Smooth muscle cell of the umbilical artery (primary cell): ENCODE results near the gene HAP1. TPM values are rescaled to one million over a fixed set of nuclear protein-coding genes. Genes with fewer than 3 reads are reported as not detected.

Experiments
- total RNA-seq: library from RNA; depleted of rRNA; stranded (reverse); fragments of >200 nt; gene quantifications from 2 replicates; pipeline ENCODE4 v1.2.3, GENCODE V29; 2014

Gene HAP1
- total RNA-seq: 0.18 TPM in 1 of 2 replicates, not detected in the other

DNA sequence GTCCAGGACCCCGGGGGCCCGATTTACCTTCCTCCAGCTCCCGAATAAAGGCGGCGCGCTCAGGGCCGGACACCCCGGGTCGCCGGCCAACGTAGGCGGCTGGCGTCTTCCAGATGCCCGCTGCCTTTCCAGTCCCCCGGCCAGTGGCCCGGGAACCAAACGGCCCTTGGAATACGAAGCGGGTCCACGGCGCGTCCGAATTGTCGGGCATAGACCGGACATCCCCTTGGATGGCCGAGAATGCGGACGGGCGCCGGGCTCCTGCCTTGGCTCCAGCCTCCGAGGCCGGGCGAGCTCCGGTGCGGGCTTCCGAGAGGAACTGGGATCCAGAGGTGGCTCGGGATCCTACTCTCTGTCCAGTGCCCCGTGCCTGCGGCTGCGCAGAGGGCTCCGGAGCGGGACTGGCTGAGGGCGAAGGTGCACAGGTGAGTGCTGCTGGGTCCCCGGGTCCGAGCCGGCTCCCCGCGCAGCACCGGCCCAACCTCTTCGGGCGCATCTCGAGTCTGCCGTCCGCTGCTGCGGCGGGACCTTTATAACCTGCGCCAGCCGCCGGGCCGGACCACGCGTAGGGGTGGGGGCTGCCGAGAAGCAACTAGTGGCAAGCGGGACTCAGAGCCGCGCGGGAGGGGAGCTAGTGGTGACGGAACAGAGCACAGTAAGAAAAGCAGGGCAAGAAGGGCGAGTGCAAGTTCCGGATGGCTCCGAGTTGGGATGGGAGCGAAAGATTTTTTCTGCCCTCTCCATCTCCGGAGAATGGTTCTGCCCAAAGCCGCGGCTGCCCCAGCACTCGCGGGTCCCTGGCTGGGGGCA, at the start of gene HAP1:
Gene HAP1 (minus strand): TSS at position 505 of the 810 bp plus-strand sequence. CDS start 9 bp downstream, at position 496.

DNA sequence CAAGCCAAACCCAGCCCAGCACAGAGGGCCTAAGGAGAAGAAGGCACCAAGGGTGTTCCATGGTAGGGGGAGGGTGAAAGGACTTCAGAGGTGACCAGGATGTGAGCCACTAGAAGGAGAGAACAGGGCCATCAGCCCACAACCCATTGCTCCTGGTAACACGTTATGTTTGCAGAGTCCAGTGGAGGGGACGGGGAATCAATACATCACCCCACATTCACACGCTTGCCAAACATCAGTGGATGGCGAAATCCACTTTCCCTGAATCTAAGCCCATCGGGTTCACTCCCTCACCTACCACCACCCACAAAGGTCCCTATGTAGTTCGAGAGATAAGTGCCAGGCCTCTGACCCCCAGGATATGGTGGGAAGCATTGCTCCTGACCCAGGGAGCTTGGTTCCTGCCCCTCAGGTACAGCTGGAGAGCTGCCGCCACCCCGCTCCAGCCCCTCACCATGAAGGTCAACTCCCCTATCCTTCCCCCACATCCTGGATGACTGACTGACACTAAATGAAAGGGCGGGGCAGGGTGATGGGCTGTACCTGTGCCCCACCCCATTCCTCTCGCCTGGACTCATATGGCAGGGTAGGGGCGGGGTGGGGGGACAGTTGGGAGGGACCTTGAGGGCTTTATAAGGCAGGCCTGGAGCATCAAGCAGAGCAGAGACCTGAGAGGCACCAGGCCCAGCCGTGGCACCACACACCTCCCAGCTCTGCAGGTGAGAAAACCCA, 22.6 kb downstream of the HAP1 start, which contains the start of gene GAST:
Gene GAST (plus strand): TSS at position 663 of the 732 bp plus-strand sequence. CDS start 3,106 bp downstream, outside the sequence.

GRCh38 chr17:41688641-41689496, 45.6 kb downstream of the HAP1 start, which contains the start of gene EIF1:
TSS of gene EIF1 (plus strand) at chr17:41688885. CDS start at chr17:41689039, 154 bp downstream.

Other genes with a start within 250 kb of the HAP1 start
- gene KRT36, start 244.7 kb downstream of the HAP1 start, total RNA-seq: not detected in 2 replicates
- 0.30 and 0.46 TPM in 2 replicates for gene KRT13, start 229.0 kb downstream of the HAP1 start, total RNA-seq
- 1.8 and 8.6 TPM in 2 replicates for gene KRT15, start 215.8 kb downstream of the HAP1 start, total RNA-seq
- 82.3 and 279 TPM in 2 replicates for gene KRT19, start 206.3 kb downstream of the HAP1 start, total RNA-seq
- gene KRT9, start 162.6 kb downstream of the HAP1 start, total RNA-seq: not detected in 2 replicates
- gene KRT14, start 147.7 kb downstream of the HAP1 start, total RNA-seq: 0.46 TPM in 1 of 2 replicates, not detected in the other
- gene KRT16, start 121.9 kb downstream of the HAP1 start, total RNA-seq: not detected in 2 replicates
- 2.7 and 2.8 TPM in 2 replicates for gene KRT17, start 110.1 kb downstream of the HAP1 start, total RNA-seq
- gene EIF1, start 45.8 kb downstream of the HAP1 start, total RNA-seq: 203 and 238 TPM in 2 replicates
- not detected in 2 replicates for gene GAST, start 22.3 kb downstream of the HAP1 start, total RNA-seq
- 12.8 and 32.9 TPM in 2 replicates for gene JUP, start 52.1 kb upstream of the HAP1 start, total RNA-seq
- gene P3H4, start 77.3 kb upstream of the HAP1 start, total RNA-seq: 146 and 214 TPM in 2 replicates
- gene FKBP10, start 78.4 kb upstream of the HAP1 start, total RNA-seq: 1,225 and 1,584 TPM in 2 replicates
- 35.4 and 44.5 TPM in 2 replicates for gene NT5C3B, start 101.6 kb upstream of the HAP1 start, total RNA-seq
- 0.28 TPM in 1 of 2 replicates, not detected in the other for gene KLHL10, start 103.2 kb upstream of the HAP1 start, total RNA-seq
- gene KLHL11, start 130.8 kb upstream of the HAP1 start, total RNA-seq: 30.0 and 32.6 TPM in 2 replicates
- 379 and 587 TPM in 2 replicates for gene ACLY, start 184.3 kb upstream of the HAP1 start, total RNA-seq
- gene ODAD4, start 196.0 kb upstream of the HAP1 start, total RNA-seq: 0.30 and 0.37 TPM in 2 replicates
- gene CNP, start 232.2 kb upstream of the HAP1 start, total RNA-seq: 37.7 and 51.1 TPM in 2 replicates